SK-N-SH treated with all-trans-retinoic acid at 6 μM for 48 hours (cell line): ENCODE results near the gene FBLN2.

Source experiments
- ARNTL ChIP-seq: fragments of 450-650 bp; formaldehyde crosslinking; IDR thresholded peaks from 2 replicates; pipeline ENCODE4 v1.5.0; 2020; ENCODE audit warnings: low read depth, mild to moderate bottlenecking, moderate library complexity, borderline replicate concordance
- ISL1 ChIP-seq: fragments of 250-450 bp; sonication (Bioruptor Pico); IDR thresholded peaks from 2 replicates; pipeline ENCODE4 v2.1.2; 2022; ENCODE audit warnings: mild to moderate bottlenecking, moderate library complexity
- OSR1 ChIP-seq: fragments of 250-450 bp; sonication (Bioruptor Pico); IDR thresholded peaks from 2 replicates; pipeline ENCODE4 v1.8.0; 2022; ENCODE audit warnings: moderate library complexity, mild to moderate bottlenecking, inconsistent platforms
- RARB ChIP-seq: fragments of 250-450 bp; sonication (Bioruptor Pico); IDR thresholded peaks from 2 replicates; pipeline ENCODE4 v1.8.0; 2021; ENCODE audit warnings: mild to moderate bottlenecking, moderate library complexity
- ZC3H10 ChIP-seq: fragments of 250-450 bp; sonication (Bioruptor Pico); IDR thresholded peaks from 2 replicates; pipeline ENCODE4 v1.5.1; 2021; ENCODE audit warnings: mild to moderate bottlenecking, moderate library complexity
- ZFP3 ChIP-seq: fragments of 250-450 bp; sonication (Bioruptor Pico); IDR thresholded peaks from 2 replicates; pipeline ENCODE4 v1.5.0; 2020; ENCODE audit warnings: mild to moderate bottlenecking, moderate library complexity
- ZFP30 ChIP-seq: fragments of 450-650 bp; formaldehyde crosslinking; IDR thresholded peaks from 2 replicates; pipeline ENCODE4 v1.5.0; 2022; ENCODE audit warnings: mild to moderate bottlenecking, moderate library complexity
- ZNF70 ChIP-seq: fragments of 450-650 bp; formaldehyde crosslinking; IDR thresholded peaks from 2 replicates; pipeline ENCODE4 v1.5.0; 2020; ENCODE audit warnings: mild to moderate bottlenecking, moderate library complexity
- TF ChIP-seq, protein P1 (sequence below): fragments of 250-450 bp; sonication (Bioruptor Pico); IDR thresholded peaks from 2 replicates; pipeline ENCODE4 v1.8.0; 2020; ENCODE audit warnings: mild to moderate bottlenecking, moderate library complexity, borderline replicate concordance
- TF ChIP-seq, protein P2 (sequence below): fragments of 250-450 bp; sonication (Bioruptor Pico); IDR thresholded peaks from 2 replicates; pipeline ENCODE4 v1.5.1; 2020; ENCODE audit warnings: low read depth, mild to moderate bottlenecking, moderate library complexity
- TF ChIP-seq, protein P3 (sequence below): fragments of 250-450 bp; sonication (Bioruptor Pico); IDR thresholded peaks from 2 replicates; pipeline ENCODE4 v1.8.0; 2021; ENCODE audit warnings: low read depth, mild to moderate bottlenecking, moderate library complexity, borderline replicate concordance
- TF ChIP-seq, protein P4 (sequence below): fragments of 250-450 bp; sonication (Bioruptor Pico); IDR thresholded peaks from 2 replicates; pipeline ENCODE4 v1.5.0; 2020; ENCODE audit warnings: mild to moderate bottlenecking, moderate library complexity

DNA sequence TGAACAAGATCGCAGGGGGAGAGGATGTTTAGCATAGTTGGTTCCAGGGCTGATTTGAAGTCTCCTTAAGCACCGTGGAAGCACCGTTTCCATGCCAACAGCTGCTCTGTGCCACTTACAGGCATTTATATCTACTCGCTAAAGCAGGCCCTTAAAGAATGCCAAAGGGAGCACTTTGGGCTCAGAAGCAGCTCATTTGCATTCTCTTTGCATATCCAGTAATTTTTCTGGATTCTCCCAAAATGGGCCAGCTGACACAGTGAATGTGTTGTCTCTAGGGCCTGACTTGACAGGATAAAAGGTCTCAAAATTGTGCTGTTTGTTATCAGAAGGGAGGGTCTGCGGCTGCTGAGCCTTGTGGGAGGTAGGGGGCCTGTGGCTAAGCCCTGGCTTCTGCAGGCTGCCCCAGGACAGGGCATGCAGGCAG lies 138.6 kb downstream of the FBLN2 start:
- TF ChIP-seq, protein P1, sequence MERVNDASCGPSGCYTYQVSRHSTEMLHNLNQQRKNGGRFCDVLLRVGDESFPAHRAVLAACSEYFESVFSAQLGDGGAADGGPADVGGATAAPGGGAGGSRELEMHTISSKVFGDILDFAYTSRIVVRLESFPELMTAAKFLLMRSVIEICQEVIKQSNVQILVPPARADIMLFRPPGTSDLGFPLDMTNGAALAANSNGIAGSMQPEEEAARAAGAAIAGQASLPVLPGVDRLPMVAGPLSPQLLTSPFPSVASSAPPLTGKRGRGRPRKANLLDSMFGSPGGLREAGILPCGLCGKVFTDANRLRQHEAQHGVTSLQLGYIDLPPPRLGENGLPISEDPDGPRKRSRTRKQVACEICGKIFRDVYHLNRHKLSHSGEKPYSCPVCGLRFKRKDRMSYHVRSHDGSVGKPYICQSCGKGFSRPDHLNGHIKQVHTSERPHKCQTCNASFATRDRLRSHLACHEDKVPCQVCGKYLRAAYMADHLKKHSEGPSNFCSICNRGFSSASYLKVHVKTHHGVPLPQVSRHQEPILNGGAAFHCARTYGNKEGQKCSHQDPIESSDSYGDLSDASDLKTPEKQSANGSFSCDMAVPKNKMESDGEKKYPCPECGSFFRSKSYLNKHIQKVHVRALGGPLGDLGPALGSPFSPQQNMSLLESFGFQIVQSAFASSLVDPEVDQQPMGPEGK (CRISPR knock-in tag) = no peak
- TF ChIP-seq ZNF70 (CRISPR knock-in tag) (no peak), RARB (CRISPR knock-in tag) (no peak), OSR1 (CRISPR knock-in tag) (no peak), ZC3H10 (CRISPR knock-in tag) (no peak), ZFP30 (CRISPR knock-in tag) (no peak), ARNTL (no peak), ISL1 (CRISPR knock-in tag) (no peak), ZFP3 (CRISPR knock-in tag) (no peak)
- TF ChIP-seq, protein P2, sequence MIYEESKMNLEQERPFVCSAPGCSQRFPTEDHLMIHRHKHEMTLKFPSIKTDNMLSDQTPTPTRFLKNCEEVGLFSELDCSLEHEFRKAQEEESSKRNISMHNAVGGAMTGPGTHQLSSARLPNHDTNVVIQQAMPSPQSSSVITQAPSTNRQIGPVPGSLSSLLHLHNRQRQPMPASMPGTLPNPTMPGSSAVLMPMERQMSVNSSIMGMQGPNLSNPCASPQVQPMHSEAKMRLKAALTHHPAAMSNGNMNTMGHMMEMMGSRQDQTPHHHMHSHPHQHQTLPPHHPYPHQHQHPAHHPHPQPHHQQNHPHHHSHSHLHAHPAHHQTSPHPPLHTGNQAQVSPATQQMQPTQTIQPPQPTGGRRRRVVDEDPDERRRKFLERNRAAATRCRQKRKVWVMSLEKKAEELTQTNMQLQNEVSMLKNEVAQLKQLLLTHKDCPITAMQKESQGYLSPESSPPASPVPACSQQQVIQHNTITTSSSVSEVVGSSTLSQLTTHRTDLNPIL (CRISPR knock-in tag) = no peak
- TF ChIP-seq, protein P3, sequence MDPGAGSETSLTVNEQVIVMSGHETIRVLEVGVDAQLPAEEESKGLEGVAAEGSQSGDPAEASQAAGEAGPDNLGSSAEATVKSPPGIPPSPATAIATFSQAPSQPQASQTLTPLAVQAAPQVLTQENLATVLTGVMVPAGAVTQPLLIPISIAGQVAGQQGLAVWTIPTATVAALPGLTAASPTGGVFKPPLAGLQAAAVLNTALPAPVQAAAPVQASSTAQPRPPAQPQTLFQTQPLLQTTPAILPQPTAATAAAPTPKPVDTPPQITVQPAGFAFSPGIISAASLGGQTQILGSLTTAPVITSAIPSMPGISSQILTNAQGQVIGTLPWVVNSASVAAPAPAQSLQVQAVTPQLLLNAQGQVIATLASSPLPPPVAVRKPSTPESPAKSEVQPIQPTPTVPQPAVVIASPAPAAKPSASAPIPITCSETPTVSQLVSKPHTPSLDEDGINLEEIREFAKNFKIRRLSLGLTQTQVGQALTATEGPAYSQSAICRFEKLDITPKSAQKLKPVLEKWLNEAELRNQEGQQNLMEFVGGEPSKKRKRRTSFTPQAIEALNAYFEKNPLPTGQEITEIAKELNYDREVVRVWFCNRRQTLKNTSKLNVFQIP (CRISPR knock-in tag) = no peak
- TF ChIP-seq, protein P4, sequence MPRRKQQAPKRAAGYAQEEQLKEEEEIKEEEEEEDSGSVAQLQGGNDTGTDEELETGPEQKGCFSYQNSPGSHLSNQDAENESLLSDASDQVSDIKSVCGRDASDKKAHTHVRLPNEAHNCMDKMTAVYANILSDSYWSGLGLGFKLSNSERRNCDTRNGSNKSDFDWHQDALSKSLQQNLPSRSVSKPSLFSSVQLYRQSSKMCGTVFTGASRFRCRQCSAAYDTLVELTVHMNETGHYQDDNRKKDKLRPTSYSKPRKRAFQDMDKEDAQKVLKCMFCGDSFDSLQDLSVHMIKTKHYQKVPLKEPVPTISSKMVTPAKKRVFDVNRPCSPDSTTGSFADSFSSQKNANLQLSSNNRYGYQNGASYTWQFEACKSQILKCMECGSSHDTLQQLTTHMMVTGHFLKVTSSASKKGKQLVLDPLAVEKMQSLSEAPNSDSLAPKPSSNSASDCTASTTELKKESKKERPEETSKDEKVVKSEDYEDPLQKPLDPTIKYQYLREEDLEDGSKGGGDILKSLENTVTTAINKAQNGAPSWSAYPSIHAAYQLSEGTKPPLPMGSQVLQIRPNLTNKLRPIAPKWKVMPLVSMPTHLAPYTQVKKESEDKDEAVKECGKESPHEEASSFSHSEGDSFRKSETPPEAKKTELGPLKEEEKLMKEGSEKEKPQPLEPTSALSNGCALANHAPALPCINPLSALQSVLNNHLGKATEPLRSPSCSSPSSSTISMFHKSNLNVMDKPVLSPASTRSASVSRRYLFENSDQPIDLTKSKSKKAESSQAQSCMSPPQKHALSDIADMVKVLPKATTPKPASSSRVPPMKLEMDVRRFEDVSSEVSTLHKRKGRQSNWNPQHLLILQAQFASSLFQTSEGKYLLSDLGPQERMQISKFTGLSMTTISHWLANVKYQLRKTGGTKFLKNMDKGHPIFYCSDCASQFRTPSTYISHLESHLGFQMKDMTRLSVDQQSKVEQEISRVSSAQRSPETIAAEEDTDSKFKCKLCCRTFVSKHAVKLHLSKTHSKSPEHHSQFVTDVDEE = no peak
